A549 (cell line): ENCODE results near the gene PCNX1. TPM values are rescaled to one million over a fixed set of nuclear protein-coding genes. Genes with fewer than 3 reads are reported as not detected.

Source experiments
- ATAC-seq, 2 experiments: fragments of 200-7000 bp in 1 of 2; fragments of >200 bp in 1 of 2; cut with Nextera tagmentation in 1 of 2; cut with Tn5 transposase in 1 of 2; 3 replicates each; pipeline versions ENCODE4 v1.8.0 to v1.9.1; 2018 to 2020; ENCODE audit warnings: mild to moderate bottlenecking in 1 of 2, moderate library complexity in 1 of 2
- CTCF ChIA-PET: fragments of 300-600 bp; sonication (Branson Sonifier 250); formaldehyde crosslinking; extraction: SDS; loops from one replicate; lab custom pipeline; 2021; ENCODE audit warnings: antibody characterized with exemption, inconsistent platforms; lab: Yijun Ruan, JAX
- POLR2A ChIA-PET: fragments of 350-600 bp; formaldehyde crosslinking; extraction: SDS; loops from one replicate; lab custom pipeline; 2021; ENCODE audit warnings: antibody characterized with exemption, inconsistent platforms; lab: Yijun Ruan, JAX
- DNase-seq, 2 experiments: peaks; one replicate each; pipeline versions ENCODE4 v3.0.0 to v3.0.0-alpha.2; 2011 to 2016; ENCODE audit warnings: low read depth in 1 of 2, low spot score in 1 of 2
- FAIRE-seq: peaks from 2 replicates; lab custom pipeline; 2011; peaks lifted over from hg19 to GRCh38; lab: Jason Lieb, UNC
- H3K27ac ChIP-seq, 2 experiments: fragments of >200 bp; sonication (Bioruptor Twin); formaldehyde crosslinking; 3 replicates each; pipeline ENCODE4 v1.5.1; 2016 to 2017
- H3K4me1 ChIP-seq: fragments of >200 bp; sonication (Bioruptor Twin); formaldehyde crosslinking; 3 replicates; pipeline ENCODE4 v1.6.1; 2016
- H3K4me2 ChIP-seq: fragments of >200 bp; sonication (Bioruptor Twin); formaldehyde crosslinking; 3 replicates; pipeline ENCODE4 v1.6.1; 2016
- H3K4me3 ChIP-seq: fragments of >200 bp; sonication (Bioruptor Twin); formaldehyde crosslinking; 3 replicates; pipeline ENCODE4 v1.5.1; 2016
- H3K9me3 ChIP-seq: fragments of >200 bp; sonication (Bioruptor Twin); formaldehyde crosslinking; 3 replicates; pipeline ENCODE4 v1.6.1; 2016
- ATOH8 ChIP-seq: fragments of 250-450 bp; sonication (Bioruptor Pico); IDR thresholded peaks from 2 replicates; pipeline ENCODE4 v1.5.0; 2020; ENCODE audit warnings: low read depth, mild to moderate bottlenecking, moderate library complexity
- BCL3 ChIP-seq: fragments of >200 bp; sonication (Bioruptor Twin); formaldehyde crosslinking; IDR thresholded peaks from 3 replicates; pipeline ENCODE4 v1.6.1; 2016
- CHD2 ChIP-seq: fragments of 150-350 bp; IDR thresholded peaks from 2 replicates; pipeline ENCODE4 v1.6.1; 2014; ENCODE audit warnings: low read length; ENCODE audit not compliant: partially characterized antibody
- CHD4 ChIP-seq: fragments of 200-600 bp; sonication (generic); IDR thresholded peaks from 2 replicates; pipeline ENCODE4 v1.6.1; 2016; ENCODE audit warnings: antibody characterized with exemption, mild to moderate bottlenecking, borderline replicate concordance
- ESRRA ChIP-seq: fragments of 150-350 bp; IDR thresholded peaks from 2 replicates; pipeline ENCODE4 v1.6.1; 2014; ENCODE audit warnings: mild to moderate bottlenecking, low read length, borderline replicate concordance
- HDAC2 ChIP-seq: fragments of 200-600 bp; sonication (generic); IDR thresholded peaks from 2 replicates; pipeline ENCODE4 v1.6.1; 2016
- HEYL ChIP-seq: fragments of 250-450 bp; sonication (Bioruptor Pico); IDR thresholded peaks from 2 replicates; pipeline ENCODE4 v1.8.0; 2021; ENCODE audit warnings: mild to moderate bottlenecking, moderate library complexity
- HMGXB4 ChIP-seq: fragments of 250-450 bp; sonication (Bioruptor Pico); IDR thresholded peaks from 2 replicates; pipeline ENCODE4 v1.5.0; 2021; ENCODE audit warnings: mild to moderate bottlenecking, moderate library complexity, borderline replicate concordance
- HOXA7 ChIP-seq: fragments of 250-450 bp; sonication (Bioruptor Pico); IDR thresholded peaks from 2 replicates; pipeline ENCODE4 v1.5.0; 2020; ENCODE audit warnings: mild to moderate bottlenecking, moderate library complexity
- HOXB13 ChIP-seq: fragments of 250-450 bp; sonication (Bioruptor Pico); IDR thresholded peaks from 2 replicates; pipeline ENCODE4 v1.5.0; 2020; ENCODE audit warnings: low read depth, mild to moderate bottlenecking, moderate library complexity
- JUN ChIP-seq, 2 experiments: fragments of >200 bp; sonication (Bioruptor Twin); formaldehyde crosslinking; IDR thresholded peaks; 2 replicates in 1 of 2; 3 replicates in 1 of 2; pipeline ENCODE4 v1.6.1; 2016 to 2017
- JUNB ChIP-seq: fragments of >200 bp; sonication (Bioruptor Twin); formaldehyde crosslinking; IDR thresholded peaks from 2 replicates; pipeline ENCODE4 v1.6.1; 2016
- KDM1A ChIP-seq: fragments of 200-600 bp; sonication (generic); IDR thresholded peaks from 2 replicates; pipeline ENCODE4 v1.6.1; 2016; ENCODE audit warnings: low read depth, mild to moderate bottlenecking
- MYC ChIP-seq: IDR thresholded peaks from 2 replicates; pipeline ENCODE4 v1.6.1; 2012; ENCODE audit warnings: mild to moderate bottlenecking, inconsistent platforms, low read length, improper control_type of control experiment, borderline replicate concordance
- NPAS2 ChIP-seq: fragments of 250-450 bp; sonication (Bioruptor Pico); IDR thresholded peaks from 2 replicates; pipeline ENCODE4 v1.8.0; 2022; ENCODE audit warnings: mild to moderate bottlenecking, moderate library complexity, borderline replicate concordance
- NR3C1 ChIP-seq: fragments of >200 bp; sonication (Bioruptor Twin); formaldehyde crosslinking; IDR thresholded peaks from 3 replicates; pipeline ENCODE4 v1.6.1; 2017
- PBX3 ChIP-seq: IDR thresholded peaks from 2 replicates; pipeline ENCODE4 v1.6.1; 2012
- PHF8 ChIP-seq: fragments of 200-600 bp; sonication (generic); IDR thresholded peaks from 2 replicates; pipeline ENCODE4 v1.6.1; 2016; ENCODE audit warnings: low read depth, mild to moderate bottlenecking, antibody characterized with exemption, moderate library complexity, borderline replicate concordance
- POLR2A ChIP-seq: IDR thresholded peaks from 2 replicates; pipeline ENCODE4 v1.6.1; 2012; ENCODE audit warnings: mild to moderate bottlenecking, low read length
- SMC3 ChIP-seq: fragments of >200 bp; sonication (Bioruptor Twin); formaldehyde crosslinking; IDR thresholded peaks from 3 replicates; pipeline ENCODE4 v1.6.1; 2018; ENCODE audit warnings: inconsistent platforms
- TFCP2L1 ChIP-seq: fragments of 250-450 bp; sonication (Bioruptor Pico); IDR thresholded peaks from 2 replicates; pipeline ENCODE4 v1.5.0; 2021; ENCODE audit warnings: mild to moderate bottlenecking
- TP53 ChIP-seq: fragments of 250-450 bp; sonication (Bioruptor Pico); IDR thresholded peaks from 2 replicates; pipeline ENCODE4 v1.5.0; 2021; ENCODE audit warnings: mild to moderate bottlenecking, moderate library complexity
- ZFP36 ChIP-seq: fragments of 450-650 bp; IDR thresholded peaks from 2 replicates; pipeline ENCODE4 v1.6.1; 2014; ENCODE audit warnings: borderline replicate concordance; ENCODE audit not compliant: partially characterized antibody
- ZNF302 ChIP-seq: fragments of 250-450 bp; sonication (Bioruptor Pico); IDR thresholded peaks from 2 replicates; pipeline ENCODE4 v1.9.0; 2021; ENCODE audit warnings: inconsistent platforms, mild to moderate bottlenecking, moderate library complexity
- ZSCAN20 ChIP-seq: fragments of 250-450 bp; sonication (Bioruptor Pico); IDR thresholded peaks from 2 replicates; pipeline ENCODE4 v1.8.0; 2022; ENCODE audit warnings: mild to moderate bottlenecking, moderate library complexity
- WGBS: methylation state at CpG from one replicate; pipeline ENCODE4 v1.1.6; 2017; ENCODE audit errors: missing lambda C conversion rate; 5-methylcytosine and 5-hydroxymethylcytosine counted together
- polyA plus RNA-seq, 4 experiments: library from polyadenylated mRNA; depleted of rRNA in 3 of 4; stranded (reverse); fragments of >200 nt; fragmentation: RNase III in 1 of 4; extraction: RNeasy Plus Mini Kit Qiagen cat#74134 plus additional on column Dnase treatment in 1 of 4; gene quantifications; 2 replicates in 3 of 4; 3 replicates in 1 of 4; pipeline ENCODE4 v1.2.3, GENCODE V29; 2011 to 2017

PCNX1 gene
- polyA plus RNA-seq, 2 of the 4 experiments (the other 2 are of a cell fraction): 10.4 to 45.0 TPM

- DNase-seq (no peak), FAIRE-seq (no peak), ATAC-seq (no peak)
- POLR2A ChIA-PET: no interaction called here
- TF ChIP-seq JUN (IDR thresholded peaks at IDR 0.05): no peak
- no peak for TF ChIP-seq ATOH8 (CRISPR knock-in tag)
- no peak for TF ChIP-seq BCL3
- no peak for TF ChIP-seq TFCP2L1 (CRISPR knock-in tag)
- no peak for TF ChIP-seq JUNB
- TF ChIP-seq ZFP36: no peak
- no peak for TF ChIP-seq NPAS2 (CRISPR knock-in tag)
- no peak for TF ChIP-seq ESRRA
- TF ChIP-seq HOXA7: no peak
- no peak for TF ChIP-seq POLR2A
- no peak for TF ChIP-seq PBX3
- TF ChIP-seq TP53 (CRISPR knock-in tag): no peak
- TF ChIP-seq ZNF302 (CRISPR knock-in tag): no peak
- TF ChIP-seq CHD2: no peak
- TF ChIP-seq HEYL: no peak
- no peak for TF ChIP-seq PHF8
- TF ChIP-seq HMGXB4 (CRISPR knock-in tag): no peak
- H3K4me3 ChIP-seq: no peak overlapping the region
- peaks cover 12% of the 10 kb centered on the region; the same call in 2 of the 3 replicates for H3K4me1 ChIP-seq
- no peak overlapping the region; a peak in 1 of 6 replicates for H3K27ac ChIP-seq
- 72% methylated on average over 3 of the region's 3 CpGs for WGBS
- no peak overlapping the region for H3K4me2 ChIP-seq
- no peaks in the 10 kb centered on the region for H3K9me3 ChIP-seq
- CTCF ChIA-PET: interaction anchor here (0.8 to 17.7 kb wide), 4 partner anchors 11 to 713 kb away, joined by 3 to 321 read pairs (median 4); no protein-coding TSS in a partner anchor
These were observed 235.2 kb downstream of the PCNX1 start for GRCh38 chr14:71142375-71143038.

GRCh38 chr14:71143381-71144290 is 236.4 kb downstream of the PCNX1 start:
- no peak overlapping the region for H3K4me3 ChIP-seq
- peaks cover 12% of the 10 kb centered on the region; the same call in 2 of the 3 replicates for H3K4me1 ChIP-seq
- ATAC-seq (peak; percentile 13 to 25; a peak in 1 of 6 replicates), DNase-seq (peak in 1 of 2 experiments; percentile 18), FAIRE-seq (no peak)
- H3K4me2 ChIP-seq: peak overlapping the region; percentile 25; the same call in 1 of the 3 replicates
- peak overlapping the region in 1 of 2 experiments; percentile 36; a peak in 1 of 6 replicates for H3K27ac ChIP-seq
- WGBS: 43% methylated on average over 9 of the region's 9 CpGs
- H3K9me3 ChIP-seq: no peaks in the 10 kb centered on the region
- ChIA-PET POLR2A (no interaction called here), CTCF (interaction anchor here (1.5 to 17.7 kb wide), 3 partner anchors 10 to 712 kb away, joined by 3 to 321 read pairs (median 5); no protein-coding TSS in a partner anchor)
- TF ChIP-seq HDAC2 (no peak), ZNF302 (CRISPR knock-in tag) (no peak), PBX3 (no peak), ZFP36 (no peak), BCL3 (no peak), KDM1A (no peak), MYC (no peak), HOXB13 (CRISPR knock-in tag) (no peak), SMC3 (no peak), JUN (IDR thresholded peaks at IDR 0.05) (no peak), CHD4 (no peak), NR3C1 (no peak), ZSCAN20 (CRISPR knock-in tag) (no peak)
